Activated CD8-positive, alpha-beta T cell treated with anti-CD3 and anti-CD28 coated beads for 36 hours (primary cell): ENCODE measurements around the gene DTX1. TPM values are rescaled to one million over a fixed set of nuclear protein-coding genes. Genes with fewer than 3 reads are reported as not detected.
"Not testable (repeated sequence)": the region's sequence is repeated elsewhere in the genome, so short reads cannot be mapped to it uniquely, and the experiment has no call there.

Experiments used
- ATAC-seq: fragments of 200-7000 bp; cut with Tn5 transposase; one replicate; pipeline ENCODE4 v1.10.0; 2021; ENCODE audit warnings: mild to moderate bottlenecking, moderate library complexity
- CTCF ChIA-PET: fragments of 350-600 bp; sonication (Branson Sonifier 250); formaldehyde crosslinking; loops from one replicate; lab custom pipeline; 2021; ENCODE audit warnings: antibody characterized with exemption; lab: Charles Lee
- POLR2A ChIA-PET: fragments of 350-600 bp; sonication (Branson Sonifier 250); formaldehyde crosslinking; loops from one replicate; lab custom pipeline; 2021; ENCODE audit warnings: antibody characterized with exemption; lab: Charles Lee
- DNase-seq: peaks from one replicate; pipeline ENCODE4 v3.0.0-alpha.2; 2020
- H3K27ac Mint-ChIP-seq: one replicate; pipeline ENCODE4 v1.8.0; 2021; ENCODE audit warnings: mild to moderate bottlenecking, mixed read lengths
- H3K27me3 Mint-ChIP-seq: one replicate; pipeline ENCODE4 v1.8.0; 2021; ENCODE audit warnings: mixed read lengths
- H3K36me3 Mint-ChIP-seq: one replicate; pipeline ENCODE4 v1.8.0; 2021; ENCODE audit warnings: low read depth, mixed read lengths
- H3K4me1 Mint-ChIP-seq: one replicate; pipeline ENCODE4 v1.8.0; 2021; ENCODE audit warnings: low read depth, mixed read lengths
- H3K4me3 Mint-ChIP-seq: one replicate; pipeline ENCODE4 v1.8.0; 2021; ENCODE audit warnings: mild to moderate bottlenecking, moderate library complexity, mixed read lengths
- H3K9me3 Mint-ChIP-seq: one replicate; pipeline ENCODE4 v1.8.0; 2021; ENCODE audit warnings: mixed read lengths
- intact Hi-C: fragments of 100-400 bp; cut with micrococcal nuclease; formaldehyde crosslinking; loops from one replicate; pipeline ENCODE4 v1.10.0; 2022
- total RNA-seq, 2 experiments: library from RNA; stranded (reverse); gene quantifications; one replicate each; pipeline ENCODE4 v1.2.3, GENCODE V29; 2021
- TF ChIP-seq, protein P1 (sequence below): fragments of 200-600 bp; IDR thresholded peaks from one replicate; pipeline ENCODE4 v1.8.0; 2022; ENCODE audit warnings: antibody characterized with exemption, mild to moderate bottlenecking

DTX1 gene
- total RNA-seq, 2 experiments from 2014 or later: 2.9 to 3.4 TPM

DNA sequence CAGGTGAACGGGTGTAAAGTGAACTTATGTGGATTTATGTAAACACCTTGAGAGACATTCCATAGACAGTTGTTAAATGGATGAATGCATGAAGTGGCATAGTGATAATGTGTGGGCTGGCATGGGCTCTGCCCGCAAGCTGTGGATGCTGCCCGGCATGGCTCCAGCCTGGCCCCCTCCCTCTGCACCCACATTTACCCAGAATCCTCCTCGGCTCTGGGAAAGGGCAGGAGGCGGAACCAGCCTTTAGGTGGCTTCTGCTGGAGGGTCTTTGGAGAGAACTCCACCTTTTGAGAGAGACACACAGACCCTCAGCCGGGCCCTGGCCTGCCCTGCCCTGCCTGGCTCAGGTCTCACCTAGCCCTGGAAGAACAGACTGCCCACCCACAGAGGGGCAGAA, 60.3 kb downstream of the DTX1 start:
- Mint-ChIP-seq H3K4me1 (no peaks in the 10 kb centered on the region), H3K27me3 (peaks cover 2% of the 10 kb centered on the region), H3K4me3 (no peak overlapping the region), H3K9me3 (no peaks in the 10 kb centered on the region), H3K27ac (no peak overlapping the region), H3K36me3 (no peaks in the 10 kb centered on the region)
- TF ChIP-seq, protein P1, sequence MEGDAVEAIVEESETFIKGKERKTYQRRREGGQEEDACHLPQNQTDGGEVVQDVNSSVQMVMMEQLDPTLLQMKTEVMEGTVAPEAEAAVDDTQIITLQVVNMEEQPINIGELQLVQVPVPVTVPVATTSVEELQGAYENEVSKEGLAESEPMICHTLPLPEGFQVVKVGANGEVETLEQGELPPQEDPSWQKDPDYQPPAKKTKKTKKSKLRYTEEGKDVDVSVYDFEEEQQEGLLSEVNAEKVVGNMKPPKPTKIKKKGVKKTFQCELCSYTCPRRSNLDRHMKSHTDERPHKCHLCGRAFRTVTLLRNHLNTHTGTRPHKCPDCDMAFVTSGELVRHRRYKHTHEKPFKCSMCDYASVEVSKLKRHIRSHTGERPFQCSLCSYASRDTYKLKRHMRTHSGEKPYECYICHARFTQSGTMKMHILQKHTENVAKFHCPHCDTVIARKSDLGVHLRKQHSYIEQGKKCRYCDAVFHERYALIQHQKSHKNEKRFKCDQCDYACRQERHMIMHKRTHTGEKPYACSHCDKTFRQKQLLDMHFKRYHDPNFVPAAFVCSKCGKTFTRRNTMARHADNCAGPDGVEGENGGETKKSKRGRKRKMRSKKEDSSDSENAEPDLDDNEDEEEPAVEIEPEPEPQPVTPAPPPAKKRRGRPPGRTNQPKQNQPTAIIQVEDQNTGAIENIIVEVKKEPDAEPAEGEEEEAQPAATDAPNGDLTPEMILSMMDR: no peak
- intact Hi-C loops: no loop called here
- ATAC-seq (no peak), DNase-seq (no peak)
- POLR2A ChIA-PET: no interaction called here
- CTCF ChIA-PET: interaction anchor here (1.5 kb wide), 1 partner anchor 18 kb away, joined by 4 read pairs; no protein-coding TSS in a partner anchor

DNA sequence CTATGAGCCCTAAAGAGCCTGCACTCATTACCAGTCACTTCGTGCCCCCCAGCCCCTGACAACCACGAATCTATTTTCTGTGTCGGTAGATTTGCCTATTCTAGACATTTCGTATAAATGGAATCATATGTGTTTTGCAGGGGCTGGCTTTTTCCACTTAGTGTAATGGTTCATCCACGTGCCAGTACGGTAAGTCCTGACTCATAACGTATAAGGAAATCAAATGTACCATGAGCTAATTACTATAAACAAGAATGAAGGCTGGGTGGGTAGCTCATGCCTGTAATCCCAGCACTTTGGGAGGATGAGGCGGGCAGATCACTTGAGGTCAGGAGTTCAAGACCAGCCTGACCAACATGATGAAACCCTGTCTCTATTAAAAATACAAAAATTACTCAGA, 61.2 kb downstream of the DTX1 start:
- H3K36me3 Mint-ChIP-seq, intact Hi-C loops, H3K9me3 Mint-ChIP-seq, H3K4me1 Mint-ChIP-seq, DNase-seq, H3K27me3 Mint-ChIP-seq, H3K4me3 Mint-ChIP-seq, ATAC-seq, H3K27ac Mint-ChIP-seq, POLR2A ChIA-PET: not testable (repeated sequence)
- CTCF ChIA-PET: interaction anchor here (0.7 to 1.5 kb wide), 3 partner anchors 17 to 203 kb away, joined by 3 to 4 read pairs (median 4); no protein-coding TSS in a partner anchor

DNA sequence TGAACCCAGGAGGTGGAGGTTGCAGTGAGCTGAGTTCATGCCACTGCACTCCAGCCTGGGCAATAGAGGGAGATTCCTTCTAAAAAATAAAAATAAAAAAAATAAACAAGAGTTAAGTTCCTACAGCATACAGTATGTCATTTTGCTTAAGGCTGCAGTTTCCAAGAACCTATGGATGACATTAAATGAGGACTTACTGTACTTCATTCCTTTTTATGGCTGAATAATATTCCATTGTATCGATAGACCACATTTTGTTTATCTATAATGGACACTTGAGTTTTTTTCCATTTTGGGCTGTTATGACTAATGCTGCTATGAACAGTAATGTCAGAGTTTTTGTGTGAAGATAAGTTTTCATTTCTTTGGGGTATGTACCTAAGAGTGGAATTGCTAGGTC, 61.6 kb downstream of the DTX1 start:
- ChIA-PET CTCF (interaction anchor here (0.7 to 1.5 kb wide), 3 partner anchors 17 to 204 kb away, joined by 3 to 4 read pairs (median 4); no protein-coding TSS in a partner anchor), POLR2A (no interaction called here)
- ATAC-seq: no peak
- peaks cover 2% of the 10 kb centered on the region for H3K27me3 Mint-ChIP-seq
- intact Hi-C loops: no loop called here
- TF ChIP-seq, protein P1: no peak
- no peak for DNase-seq
- H3K4me3 Mint-ChIP-seq: no peak overlapping the region
- peaks cover 3% of the 10 kb centered on the region for H3K9me3 Mint-ChIP-seq
- no peak overlapping the region for H3K27ac Mint-ChIP-seq
- no peaks in the 10 kb centered on the region for H3K4me1 Mint-ChIP-seq
- no peaks in the 10 kb centered on the region for H3K36me3 Mint-ChIP-seq

DNA sequence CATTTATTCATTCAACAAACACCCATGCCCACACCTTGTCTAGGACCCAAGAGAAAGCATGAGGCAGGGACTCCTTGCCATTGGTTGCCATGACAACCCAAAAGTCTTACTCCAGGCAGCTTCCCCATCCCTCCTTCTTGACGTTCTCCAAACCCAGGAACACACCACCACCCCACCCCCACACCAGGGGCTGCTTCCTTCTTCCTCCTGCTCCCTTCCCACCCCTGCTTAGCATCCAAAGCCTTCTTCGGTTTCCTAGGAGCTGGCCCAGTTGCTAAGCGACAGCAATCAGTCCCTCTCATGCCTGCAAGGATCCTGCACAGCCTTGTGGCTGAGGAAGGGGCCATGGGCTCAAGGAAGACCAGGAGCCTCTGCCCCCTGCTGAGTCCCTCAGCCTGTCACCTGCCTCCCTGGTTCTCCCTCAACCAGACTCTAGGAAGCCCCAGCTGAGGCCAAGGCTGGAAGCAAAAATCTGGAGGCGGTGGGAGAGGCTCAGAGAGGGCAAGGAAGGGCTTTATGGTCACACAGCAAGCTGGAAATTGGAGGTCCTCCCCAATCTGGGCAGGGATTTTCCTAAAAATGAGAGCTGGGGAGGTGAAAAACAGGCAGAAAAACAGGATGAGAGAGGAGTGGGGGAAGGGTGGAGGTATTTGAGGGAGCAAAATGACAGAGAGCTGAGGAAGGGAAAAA, 63.6 kb downstream of the DTX1 start:
- peaks cover 2% of the 10 kb centered on the region for H3K27me3 Mint-ChIP-seq
- ChIA-PET POLR2A (interaction anchor here (0.8 to 1.1 kb wide), 3 partner anchors 9 to 336 kb away, joined by 3 read pairs; no protein-coding TSS in a partner anchor), CTCF (interaction anchor here (0.7 to 1.3 kb wide), 3 partner anchors 16 to 21 kb away, joined by 3 to 4 read pairs (median 3); no protein-coding TSS in a partner anchor)

DNA sequence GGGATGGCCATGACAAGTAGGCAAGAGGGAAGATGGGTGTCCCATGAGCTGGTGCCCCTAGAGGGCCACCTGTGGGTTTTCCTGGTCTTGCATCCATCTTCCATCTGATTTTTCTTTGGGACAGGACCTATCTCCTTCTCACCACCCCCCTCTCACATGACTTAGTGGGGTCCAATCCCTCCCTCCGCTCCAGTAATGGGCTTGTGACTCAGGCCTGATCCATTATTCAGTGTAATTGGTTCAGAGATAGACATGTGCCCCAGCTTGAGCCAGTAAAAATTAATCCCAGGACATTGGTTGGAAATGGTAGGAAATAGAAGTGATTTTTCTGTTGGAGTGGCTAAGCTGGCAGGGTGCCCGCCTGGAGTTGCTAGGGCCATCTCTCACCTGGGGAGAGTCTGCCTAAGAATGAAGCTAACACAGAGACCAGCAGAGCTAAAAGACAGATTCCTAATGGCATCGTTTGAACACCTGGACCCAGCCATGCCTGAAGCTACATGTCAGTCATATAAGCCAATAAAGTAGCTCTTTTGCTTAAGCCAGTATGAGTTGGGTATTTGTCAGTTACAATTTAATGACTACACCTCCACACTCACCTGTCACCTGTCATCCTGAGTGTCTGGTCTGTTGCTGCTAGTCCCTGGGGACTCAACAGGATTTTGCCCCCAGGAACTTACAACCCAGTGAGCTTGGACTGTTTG, 64.3 kb downstream of the DTX1 start:
- DNase-seq (no peak), ATAC-seq (no peak)
- Mint-ChIP-seq H3K27me3 (peaks cover 2% of the 10 kb centered on the region), H3K36me3 (no peaks in the 10 kb centered on the region), H3K4me1 (no peaks in the 10 kb centered on the region), H3K27ac (no peak overlapping the region), H3K4me3 (no peak overlapping the region), H3K9me3 (peaks cover 3% of the 10 kb centered on the region)
- TF ChIP-seq, protein P1: no peak
- ChIA-PET POLR2A (interaction anchor here (0.8 to 1.1 kb wide), 3 partner anchors 10 to 336 kb away, joined by 3 read pairs; no protein-coding TSS in a partner anchor), CTCF (interaction anchor here (0.7 to 1.3 kb wide), 3 partner anchors 16 to 22 kb away, joined by 3 to 4 read pairs (median 3); no protein-coding TSS in a partner anchor)
- intact Hi-C loops: no loop called here

More for the DNA sequence above, 63.6 kb downstream of the DTX1 start:
- TF ChIP-seq, protein P1: no peak
- DNase-seq (no peak), ATAC-seq (no peak)
- Mint-ChIP-seq H3K4me1 (no peaks in the 10 kb centered on the region), H3K9me3 (peaks cover 3% of the 10 kb centered on the region), H3K36me3 (no peaks in the 10 kb centered on the region), H3K27ac (no peak overlapping the region), H3K4me3 (no peak overlapping the region)
- intact Hi-C loops: no loop called here
